ENCODE measurements around the gene CRACDL.
A peak's percentile ranks its signal among the peaks of the same experiment; 100 is the strongest.

CRACDL gene

GRCh38 chr2:98825404-98825803 lies 110.6 kb downstream of the CRACDL start:
- no peaks in the 10 kb centered on the region for H3K36me3 ChIP-seq (ENCODE audit: control insufficient read depth, insufficient read depth, low read length)
- H3K9me3 ChIP-seq (ENCODE audit: control insufficient read depth, low read length): no peaks in the 10 kb centered on the region
- H3K4me1 ChIP-seq (ENCODE audit: control insufficient read depth, insufficient read depth, low read length): no peaks in the 10 kb centered on the region
- H3K27me3 ChIP-seq (ENCODE audit: control insufficient read depth, insufficient read depth, low read length, poor library complexity, severe bottlenecking): peaks cover 48% of the 10 kb centered on the region
- no peak overlapping the region for H3K27ac ChIP-seq (ENCODE audit: insufficient read depth, low read depth, low read length, poor library complexity, severe bottlenecking)
- WGBS, 2 experiments: 94 to 95% methylated on average over 6 of the region's 6 CpGs
- H3K4me3 ChIP-seq (ENCODE audit: insufficient read depth, low read depth, low read length): no peak overlapping the region

- Histone ChIP-seq H3K4me1 (ENCODE audit: control insufficient read depth, insufficient read depth, low read length) (no peaks in the 10 kb centered on the region), H3K27ac (ENCODE audit: insufficient read depth, low read depth, low read length, poor library complexity, severe bottlenecking) (no peak overlapping the region), H3K36me3 (ENCODE audit: control insufficient read depth, insufficient read depth, low read length) (no peaks in the 10 kb centered on the region), H3K9me3 (ENCODE audit: control insufficient read depth, low read length) (no peaks in the 10 kb centered on the region), H3K27me3 (ENCODE audit: control insufficient read depth, insufficient read depth, low read length, poor library complexity, severe bottlenecking) (peaks cover 48% of the 10 kb centered on the region), H3K4me3 (ENCODE audit: insufficient read depth, low read depth, low read length) (no peak overlapping the region)
- WGBS, 2 experiments: 92 to 94% methylated on average over 3 of the region's 3 CpGs
These were observed 111.0 kb downstream of the CRACDL start for GRCh38 chr2:98825020-98825350.

GRCh38 chr2:98824256-98825019 lies 111.6 kb downstream of the CRACDL start:
- no peaks in the 10 kb centered on the region for H3K4me1 ChIP-seq (ENCODE audit: control insufficient read depth, insufficient read depth, low read length)
- WGBS, 2 experiments: 79 to 89% methylated on average over 2 of the region's 2 CpGs
- H3K27ac ChIP-seq (ENCODE audit: insufficient read depth, low read depth, low read length, poor library complexity, severe bottlenecking): no peak overlapping the region
- peaks cover 48% of the 10 kb centered on the region for H3K27me3 ChIP-seq (ENCODE audit: control insufficient read depth, insufficient read depth, low read length, poor library complexity, severe bottlenecking)
- no peaks in the 10 kb centered on the region for H3K9me3 ChIP-seq (ENCODE audit: control insufficient read depth, low read length)
- no peak overlapping the region for H3K4me3 ChIP-seq (ENCODE audit: insufficient read depth, low read depth, low read length)
- no peaks in the 10 kb centered on the region for H3K36me3 ChIP-seq (ENCODE audit: control insufficient read depth, insufficient read depth, low read length)

- Histone ChIP-seq H3K9me3 (ENCODE audit: control insufficient read depth, low read length) (no peaks in the 10 kb centered on the region), H3K4me3 (ENCODE audit: insufficient read depth, low read depth, low read length) (peak overlapping the region; percentile 43), H3K27me3 (ENCODE audit: control insufficient read depth, insufficient read depth, low read length, poor library complexity, severe bottlenecking) (peaks cover 48% of the 10 kb centered on the region), H3K36me3 (ENCODE audit: control insufficient read depth, insufficient read depth, low read length) (no peaks in the 10 kb centered on the region), H3K4me1 (ENCODE audit: control insufficient read depth, insufficient read depth, low read length) (no peaks in the 10 kb centered on the region), H3K27ac (ENCODE audit: insufficient read depth, low read depth, low read length, poor library complexity, severe bottlenecking) (no peak overlapping the region)
- WGBS, 2 experiments: 49 to 51% methylated on average over 40 of the region's 40 CpGs
These were observed 112.5 kb downstream of the CRACDL start for GRCh38 chr2:98823196-98824170.

- Histone ChIP-seq H3K27ac (ENCODE audit: insufficient read depth, low read depth, low read length, poor library complexity, severe bottlenecking) (no peak overlapping the region), H3K4me3 (ENCODE audit: insufficient read depth, low read depth, low read length) (peak overlapping the region; percentile 43), H3K9me3 (ENCODE audit: control insufficient read depth, low read length) (no peaks in the 10 kb centered on the region), H3K36me3 (ENCODE audit: control insufficient read depth, insufficient read depth, low read length) (no peaks in the 10 kb centered on the region), H3K27me3 (ENCODE audit: control insufficient read depth, insufficient read depth, low read length, poor library complexity, severe bottlenecking) (peaks cover 48% of the 10 kb centered on the region), H3K4me1 (ENCODE audit: control insufficient read depth, insufficient read depth, low read length) (no peaks in the 10 kb centered on the region)
- WGBS, 2 experiments: 22% methylated on average over 117 of the region's 117 CpGs
These were observed 113.5 kb downstream of the CRACDL start for GRCh38 chr2:98822301-98823164.

- Histone ChIP-seq H3K27ac (ENCODE audit: insufficient read depth, low read depth, low read length, poor library complexity, severe bottlenecking) (no peak overlapping the region), H3K27me3 (ENCODE audit: control insufficient read depth, insufficient read depth, low read length, poor library complexity, severe bottlenecking) (peaks cover 48% of the 10 kb centered on the region), H3K9me3 (ENCODE audit: control insufficient read depth, low read length) (no peaks in the 10 kb centered on the region), H3K4me3 (ENCODE audit: insufficient read depth, low read depth, low read length) (no peak overlapping the region), H3K4me1 (ENCODE audit: control insufficient read depth, insufficient read depth, low read length) (no peaks in the 10 kb centered on the region), H3K36me3 (ENCODE audit: control insufficient read depth, insufficient read depth, low read length) (no peaks in the 10 kb centered on the region)
- WGBS, 2 experiments: 94 to 97% methylated on average over 38 of the region's 38 CpGs
These were observed 114.3 kb downstream of the CRACDL start for GRCh38 chr2:98821629-98822135.

GRCh38 chr2:98819231-98819766 lies 116.7 kb downstream of the CRACDL start:
- Histone ChIP-seq H3K4me1 (ENCODE audit: control insufficient read depth, insufficient read depth, low read length) (no peaks in the 10 kb centered on the region), H3K36me3 (ENCODE audit: control insufficient read depth, insufficient read depth, low read length) (no peaks in the 10 kb centered on the region), H3K27ac (ENCODE audit: insufficient read depth, low read depth, low read length, poor library complexity, severe bottlenecking) (no peak overlapping the region), H3K27me3 (ENCODE audit: control insufficient read depth, insufficient read depth, low read length, poor library complexity, severe bottlenecking) (peaks cover 39% of the 10 kb centered on the region), H3K9me3 (ENCODE audit: control insufficient read depth, low read length) (no peaks in the 10 kb centered on the region), H3K4me3 (ENCODE audit: insufficient read depth, low read depth, low read length) (no peak overlapping the region)
- WGBS, 2 experiments: 92 to 94% methylated on average over 5 of the region's 5 CpGs

GRCh38 chr2:98818164-98818563 lies 117.9 kb downstream of the CRACDL start:
- WGBS, 2 experiments: 86 to 88% methylated on average over 4 to 5 of the region's 5 CpGs
- peaks cover 28% of the 10 kb centered on the region for H3K27me3 ChIP-seq (ENCODE audit: control insufficient read depth, insufficient read depth, low read length, poor library complexity, severe bottlenecking)
- H3K4me1 ChIP-seq (ENCODE audit: control insufficient read depth, insufficient read depth, low read length): no peaks in the 10 kb centered on the region
- H3K36me3 ChIP-seq (ENCODE audit: control insufficient read depth, insufficient read depth, low read length): no peaks in the 10 kb centered on the region
- H3K4me3 ChIP-seq (ENCODE audit: insufficient read depth, low read depth, low read length): no peak overlapping the region
- H3K9me3 ChIP-seq (ENCODE audit: control insufficient read depth, low read length): no peaks in the 10 kb centered on the region
- no peak overlapping the region for H3K27ac ChIP-seq (ENCODE audit: insufficient read depth, low read depth, low read length, poor library complexity, severe bottlenecking)

- H3K36me3 ChIP-seq (ENCODE audit: control insufficient read depth, insufficient read depth, low read length): no peaks in the 10 kb centered on the region
- no peak overlapping the region for H3K4me3 ChIP-seq (ENCODE audit: insufficient read depth, low read depth, low read length)
- H3K27me3 ChIP-seq (ENCODE audit: control insufficient read depth, insufficient read depth, low read length, poor library complexity, severe bottlenecking): peaks cover 9% of the 10 kb centered on the region
- WGBS, 2 experiments: 87 to 88% methylated on average over 3 of the region's 3 CpGs
- H3K4me1 ChIP-seq (ENCODE audit: control insufficient read depth, insufficient read depth, low read length): no peaks in the 10 kb centered on the region
- H3K9me3 ChIP-seq (ENCODE audit: control insufficient read depth, low read length): no peaks in the 10 kb centered on the region
- no peak overlapping the region for H3K27ac ChIP-seq (ENCODE audit: insufficient read depth, low read depth, low read length, poor library complexity, severe bottlenecking)
These were observed 119.7 kb downstream of the CRACDL start for GRCh38 chr2:98816281-98816680.
